SK-N-MC (cell line): ENCODE measurements around the gene PPP4R1.
"Not testable (repeated sequence)": the region's sequence is repeated elsewhere in the genome, so short reads cannot be mapped to it uniquely, and the experiment has no call there.

Experiments used
- DNase-seq: peaks from one replicate; pipeline ENCODE4 v3.0.0-alpha.2; 2011; ENCODE audit warnings: low read depth, low spot score
- H3K27ac ChIP-seq: fragments of 200-600 bp; sonication (generic); 2 replicates; pipeline ENCODE4 v1.5.1; 2016; ENCODE audit warnings: mixed run types
- H3K36me3 ChIP-seq: fragments of 200-600 bp; sonication (generic); 2 replicates; pipeline ENCODE4 v1.6.1; 2017; ENCODE audit warnings: antibody characterized with exemption, low read length, mixed read lengths; ENCODE audit not compliant: insufficient read depth
- H3K4me3 ChIP-seq: fragments of 200-600 bp; sonication (generic); 2 replicates; pipeline ENCODE4 v1.5.1; 2016
- H3K9ac ChIP-seq: fragments of 200-600 bp; sonication (generic); 2 replicates; pipeline ENCODE4 v1.8.0; 2017; ENCODE audit warnings: mixed run types, mixed read lengths; ENCODE audit not compliant: insufficient read length
- H3K9me3 ChIP-seq: fragments of 200-600 bp; sonication (generic); 2 replicates; pipeline ENCODE4 v1.6.1; 2017; ENCODE audit warnings: low read depth, mild to moderate bottlenecking, antibody characterized with exemption, low read length, moderate library complexity, mixed read lengths
- EZH2 ChIP-seq: fragments of 200-600 bp; sonication (generic); IDR thresholded peaks from one replicate; pipeline ENCODE4 v1.6.1; 2017; ENCODE audit warnings: antibody characterized with exemption
- FOXP2 ChIP-seq: optimal IDR thresholded peaks from 2 replicates; pipeline ENCODE3; 2011; ENCODE audit warnings: mild to moderate bottlenecking, moderate library complexity; ENCODE audit not compliant: insufficient read depth; ENCODE audit errors: extremely low read length, control extremely low read depth
- POLR2AphosphoS5 ChIP-seq: IDR thresholded peaks from 2 replicates; pipeline ENCODE4 v1.6.1; 2012; ENCODE audit warnings: mild to moderate bottlenecking, low read depth, low read length, borderline replicate concordance

PPP4R1 gene

GRCh38 chr18:9608298-9608697, 6.1 kb downstream of the PPP4R1 start:
- Histone ChIP-seq H3K4me3 (no peak overlapping the region), H3K9ac (no peak overlapping the region), H3K27ac (no peak overlapping the region), H3K9me3 (no peaks in the 10 kb centered on the region), H3K36me3 (peaks cover 53% of the 10 kb centered on the region)
- DNase-seq = no peak
- no peak for TF ChIP-seq POLR2AphosphoS5
- no peak for TF ChIP-seq FOXP2
- TF ChIP-seq EZH2 = no peak

GRCh38 chr18:9607111-9607510, 7.2 kb downstream of the PPP4R1 start:
- H3K27ac ChIP-seq, H3K4me3 ChIP-seq, H3K9ac ChIP-seq, H3K9me3 ChIP-seq, DNase-seq: not testable (repeated sequence)
- peaks cover 53% of the 10 kb centered on the region for H3K36me3 ChIP-seq

GRCh38 chr18:9606039-9606438, 8.3 kb downstream of the PPP4R1 start:
- Histone ChIP-seq H3K9me3 (no peaks in the 10 kb centered on the region; the same call in 1 of the 2 replicates), H3K4me3 (no peak overlapping the region), H3K36me3 (peaks cover 48% of the 10 kb centered on the region), H3K27ac (no peak overlapping the region), H3K9ac (no peak overlapping the region)
- no peak for DNase-seq
- no peak for TF ChIP-seq POLR2AphosphoS5
- no peak for TF ChIP-seq EZH2
- no peak for TF ChIP-seq FOXP2

GRCh38 chr18:9604348-9604747, 10.0 kb downstream of the PPP4R1 start:
- DNase-seq = no peak
- H3K9me3 ChIP-seq = peaks cover 7% of the 10 kb centered on the region
- H3K27ac ChIP-seq = no peak overlapping the region
- no peak overlapping the region for H3K9ac ChIP-seq
- H3K36me3 ChIP-seq = peaks cover 40% of the 10 kb centered on the region
- TF ChIP-seq POLR2AphosphoS5 = no peak
- TF ChIP-seq EZH2 = no peak
- TF ChIP-seq FOXP2 = no peak
- H3K4me3 ChIP-seq = no peak overlapping the region

- no peak for DNase-seq
- H3K4me3 ChIP-seq = no peak overlapping the region
- peaks cover 10% of the 10 kb centered on the region for H3K9me3 ChIP-seq
- no peak for TF ChIP-seq POLR2AphosphoS5
- H3K9ac ChIP-seq = no peak overlapping the region
- no peak overlapping the region for H3K27ac ChIP-seq
- peaks cover 15% of the 10 kb centered on the region for H3K36me3 ChIP-seq
These were observed 15.0 kb downstream of the PPP4R1 start for GRCh38 chr18:9599328-9599727.

GRCh38 chr18:9597609-9598008, 16.8 kb downstream of the PPP4R1 start:
- no peak for TF ChIP-seq FOXP2
- no peak for TF ChIP-seq EZH2
- no peak for TF ChIP-seq POLR2AphosphoS5
- no peak overlapping the region for H3K4me3 ChIP-seq
- H3K9me3 ChIP-seq = peaks cover 10% of the 10 kb centered on the region
- H3K36me3 ChIP-seq = peaks cover 20% of the 10 kb centered on the region
- H3K27ac ChIP-seq = no peak overlapping the region
- no peak for DNase-seq
- no peak overlapping the region for H3K9ac ChIP-seq

- H3K9ac ChIP-seq = no peak overlapping the region
- TF ChIP-seq EZH2 (no peak), FOXP2 (no peak), POLR2AphosphoS5 (no peak)
- H3K27ac ChIP-seq = no peak overlapping the region
- H3K9me3 ChIP-seq = peaks cover 10% of the 10 kb centered on the region
- peaks cover 25% of the 10 kb centered on the region for H3K36me3 ChIP-seq
- DNase-seq = no peak
- H3K4me3 ChIP-seq = no peak overlapping the region
These were observed 17.4 kb downstream of the PPP4R1 start for GRCh38 chr18:9596843-9597526.

- H3K36me3 ChIP-seq = peaks cover 30% of the 10 kb centered on the region
- no peak overlapping the region for H3K9ac ChIP-seq
- no peak overlapping the region for H3K4me3 ChIP-seq
- DNase-seq = no peak
- no peak for TF ChIP-seq EZH2
- TF ChIP-seq POLR2AphosphoS5 = no peak
- no peak for TF ChIP-seq FOXP2
- H3K9me3 ChIP-seq = peaks cover 10% of the 10 kb centered on the region
- H3K27ac ChIP-seq = 0 out of 2 replicates have a peak overlapping the region, but pooled peaks have one; percentile 15
These were observed 18.1 kb downstream of the PPP4R1 start for GRCh38 chr18:9596226-9596625.
